Upper lobe of left lung (tissue), 4 donors: Measurements from ENCODE around the gene PPP6R3.

Experiments used
- CTCF ChIP-seq, 6 experiments: fragments of 450-650 bp in 4 of 6; fragments of 200-600 bp in 2 of 6; sonication (generic) in 2 of 6; IDR thresholded peaks; one replicate each; pipeline ENCODE4 v1.5.1; 2016 to 2019; ENCODE audit warnings: antibody characterized with exemption in 6 of 6
- EP300 ChIP-seq, 4 donors: sonication (generic); formaldehyde crosslinking; IDR thresholded peaks; one replicate each; pipeline ENCODE4 v1.5.1; 2017; ENCODE audit warnings: antibody characterized with exemption in 4 of 4, control low read depth in 2 of 4
- POLR2A ChIP-seq, 4 donors: fragments of 450-650 bp; IDR thresholded peaks; one replicate each; pipeline ENCODE4 v1.5.1; 2016 to 2017; ENCODE audit warnings: antibody characterized with exemption in 4 of 4, mild to moderate bottlenecking in 2 of 4
- POLR2AphosphoS5 ChIP-seq, 2 donors: sonication (generic); formaldehyde crosslinking; IDR thresholded peaks; one replicate each; pipeline ENCODE4 v1.5.1; 2017; ENCODE audit warnings: antibody characterized with exemption in 2 of 2

GRCh38 chr11:68523033-68523432, 62.5 kb downstream of the PPP6R3 start:
- TF ChIP-seq POLR2AphosphoS5 (IDR thresholded peaks at IDR 0.05) (no peak), POLR2A (IDR thresholded peaks at IDR 0.05) (no peak), CTCF (IDR thresholded peaks at IDR 0.05) (no peak), EP300 (IDR thresholded peaks at IDR 0.05) (no peak)
